BE2C (cell line): ENCODE measurements around the gene TRAF4.

Source experiments
- DNase-seq: peaks from one replicate; pipeline ENCODE4 v3.0.0-alpha.2; 2020
- H3K27me3 ChIP-seq: fragments of 250-450 bp; sonication (Bioruptor Pico); 2 replicates; pipeline ENCODE4 v1.5.1; 2020; ENCODE audit warnings: mild to moderate bottlenecking
- H3K36me3 ChIP-seq: fragments of 250-450 bp; sonication (Bioruptor Pico); 2 replicates; pipeline ENCODE4 v1.5.1; 2020; ENCODE audit warnings: mild to moderate bottlenecking
- H3K4me1 ChIP-seq: fragments of 250-450 bp; sonication (Bioruptor Pico); 2 replicates; pipeline ENCODE4 v1.5.1; 2020
- H3K4me3 ChIP-seq: 2 replicates; pipeline ENCODE4 v1.5.1; 2011; ENCODE audit warnings: low read depth, low read length
- H3K9me3 ChIP-seq: fragments of 250-450 bp; sonication (Bioruptor Pico); 2 replicates; pipeline ENCODE4 v1.5.1; 2020
- TF ChIP-seq, protein P1 (sequence below): IDR thresholded peaks from 2 replicates; pipeline ENCODE4 v1.5.1; 2012; ENCODE audit warnings: mild to moderate bottlenecking, low read depth, low read length

TRAF4 gene

DNA sequence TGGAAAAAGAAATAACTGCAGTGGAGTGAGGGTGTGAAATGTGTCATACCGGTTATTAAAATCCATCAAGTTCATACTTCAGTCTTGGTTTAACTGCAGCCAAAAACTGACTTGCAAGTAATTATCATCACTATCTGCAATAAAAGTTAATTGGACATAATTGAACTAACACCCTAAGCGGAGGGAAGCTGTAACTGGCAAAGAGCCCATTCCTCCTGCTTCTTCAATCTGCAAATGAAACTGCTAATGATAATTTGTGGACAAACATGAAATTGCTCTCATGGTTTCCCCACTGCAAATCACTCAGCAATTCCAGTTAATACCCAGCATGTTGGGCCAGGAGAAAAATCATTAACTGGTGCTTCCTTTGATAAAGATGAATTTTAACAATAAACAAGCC lies 52.3 kb downstream of the TRAF4 start:
- Histone ChIP-seq H3K9me3 (no peaks in the 10 kb centered on the region), H3K4me1 (no peaks in the 10 kb centered on the region), H3K4me3 (no peak overlapping the region), H3K27me3 (no peaks in the 10 kb centered on the region), H3K36me3 (no peaks in the 10 kb centered on the region)
- no peak for DNase-seq
- TF ChIP-seq, protein P1, sequence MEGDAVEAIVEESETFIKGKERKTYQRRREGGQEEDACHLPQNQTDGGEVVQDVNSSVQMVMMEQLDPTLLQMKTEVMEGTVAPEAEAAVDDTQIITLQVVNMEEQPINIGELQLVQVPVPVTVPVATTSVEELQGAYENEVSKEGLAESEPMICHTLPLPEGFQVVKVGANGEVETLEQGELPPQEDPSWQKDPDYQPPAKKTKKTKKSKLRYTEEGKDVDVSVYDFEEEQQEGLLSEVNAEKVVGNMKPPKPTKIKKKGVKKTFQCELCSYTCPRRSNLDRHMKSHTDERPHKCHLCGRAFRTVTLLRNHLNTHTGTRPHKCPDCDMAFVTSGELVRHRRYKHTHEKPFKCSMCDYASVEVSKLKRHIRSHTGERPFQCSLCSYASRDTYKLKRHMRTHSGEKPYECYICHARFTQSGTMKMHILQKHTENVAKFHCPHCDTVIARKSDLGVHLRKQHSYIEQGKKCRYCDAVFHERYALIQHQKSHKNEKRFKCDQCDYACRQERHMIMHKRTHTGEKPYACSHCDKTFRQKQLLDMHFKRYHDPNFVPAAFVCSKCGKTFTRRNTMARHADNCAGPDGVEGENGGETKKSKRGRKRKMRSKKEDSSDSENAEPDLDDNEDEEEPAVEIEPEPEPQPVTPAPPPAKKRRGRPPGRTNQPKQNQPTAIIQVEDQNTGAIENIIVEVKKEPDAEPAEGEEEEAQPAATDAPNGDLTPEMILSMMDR: no peak
